Cardiac fibroblast (primary cell): ENCODE measurements around the gene HEPACAM.

ENCODE experiments used
- DNase-seq, 2 donors: peaks; one replicate each; pipeline versions ENCODE4 v3.0.0 to v3.0.0-alpha.2; 2010; ENCODE audit warnings: low read depth in 2 of 2
- H3K4me3 ChIP-seq, 2 donors: replicated peaks in 1 of 2; 1 replicate in 1 of 2; 2 replicates in 1 of 2; pipeline ENCODE4 v1.5.1; 2011; ENCODE audit warnings: low read depth in 2 of 2, low read length in 2 of 2, mild to moderate bottlenecking in 2 of 2, moderate library complexity in 1 of 2
- TF ChIP-seq, protein P1 (sequence below): IDR thresholded peaks from one replicate; pipeline ENCODE4 v1.5.1; 2011; ENCODE audit warnings: low read depth, mild to moderate bottlenecking, low read length, inconsistent platforms

Gene HEPACAM

DNA sequence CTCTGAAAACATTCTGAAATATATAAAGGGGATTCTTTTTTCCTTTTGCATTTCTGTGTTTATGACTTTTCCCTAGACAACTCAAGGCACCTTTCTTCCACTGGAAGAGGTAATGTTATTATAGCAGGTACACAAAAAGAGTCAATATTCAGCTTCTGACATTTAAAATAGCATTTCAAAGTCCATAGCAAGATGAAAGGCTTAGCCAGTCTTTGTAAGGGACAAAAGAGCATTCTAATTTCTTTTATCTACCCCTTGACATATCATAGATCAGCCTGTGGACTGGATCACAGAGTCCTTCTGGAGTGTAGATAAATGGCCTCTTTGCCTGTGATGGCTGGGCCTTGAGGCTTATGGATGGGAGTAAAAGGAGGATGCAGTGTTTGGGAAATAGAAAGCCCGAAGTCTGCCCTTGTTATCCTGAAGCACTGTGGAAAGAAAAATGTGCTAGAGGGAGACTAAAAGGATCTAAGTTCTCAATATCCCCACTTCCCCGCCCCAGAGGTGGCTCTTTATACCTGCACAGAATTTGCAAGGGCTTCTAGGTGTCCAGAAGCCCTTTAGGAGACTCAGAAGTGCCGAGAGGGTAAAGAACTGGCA lies 1.6 kb upstream of the HEPACAM start:
- TF ChIP-seq, protein P1, sequence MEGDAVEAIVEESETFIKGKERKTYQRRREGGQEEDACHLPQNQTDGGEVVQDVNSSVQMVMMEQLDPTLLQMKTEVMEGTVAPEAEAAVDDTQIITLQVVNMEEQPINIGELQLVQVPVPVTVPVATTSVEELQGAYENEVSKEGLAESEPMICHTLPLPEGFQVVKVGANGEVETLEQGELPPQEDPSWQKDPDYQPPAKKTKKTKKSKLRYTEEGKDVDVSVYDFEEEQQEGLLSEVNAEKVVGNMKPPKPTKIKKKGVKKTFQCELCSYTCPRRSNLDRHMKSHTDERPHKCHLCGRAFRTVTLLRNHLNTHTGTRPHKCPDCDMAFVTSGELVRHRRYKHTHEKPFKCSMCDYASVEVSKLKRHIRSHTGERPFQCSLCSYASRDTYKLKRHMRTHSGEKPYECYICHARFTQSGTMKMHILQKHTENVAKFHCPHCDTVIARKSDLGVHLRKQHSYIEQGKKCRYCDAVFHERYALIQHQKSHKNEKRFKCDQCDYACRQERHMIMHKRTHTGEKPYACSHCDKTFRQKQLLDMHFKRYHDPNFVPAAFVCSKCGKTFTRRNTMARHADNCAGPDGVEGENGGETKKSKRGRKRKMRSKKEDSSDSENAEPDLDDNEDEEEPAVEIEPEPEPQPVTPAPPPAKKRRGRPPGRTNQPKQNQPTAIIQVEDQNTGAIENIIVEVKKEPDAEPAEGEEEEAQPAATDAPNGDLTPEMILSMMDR: no peak
- no peak for DNase-seq
- no peak overlapping the region for H3K4me3 ChIP-seq

DNA sequence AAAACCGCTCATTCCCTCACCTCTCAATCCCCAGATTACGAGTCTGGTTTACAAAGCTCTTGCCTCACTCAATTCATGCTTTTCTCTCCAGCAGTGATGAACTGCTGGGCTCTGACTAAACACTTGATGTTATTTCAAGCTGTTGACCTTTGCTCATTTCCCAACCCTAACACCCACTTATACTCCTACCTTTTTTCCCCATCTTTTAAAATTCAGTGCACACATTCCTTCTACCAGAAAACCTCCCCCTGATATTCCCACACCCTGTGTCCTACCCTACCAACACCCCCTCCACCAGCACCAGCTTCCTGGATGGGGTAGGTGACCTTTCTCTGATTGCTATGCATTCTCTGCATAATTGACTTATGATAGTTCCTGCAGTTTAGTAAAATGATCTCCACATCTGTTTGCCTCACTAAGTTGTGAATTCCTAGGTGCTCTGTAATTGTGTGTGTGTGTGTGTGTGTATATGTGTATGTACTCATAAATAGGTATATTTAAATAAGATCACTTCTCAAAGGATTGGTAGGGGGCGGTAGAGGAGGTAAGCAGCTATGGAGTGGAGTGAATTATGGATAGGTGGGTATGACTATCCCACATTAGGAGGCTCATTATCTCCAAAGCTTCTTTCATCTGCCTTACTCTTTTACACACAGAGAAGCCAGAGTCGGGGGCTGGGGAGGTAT lies 842 bp downstream of the HEPACAM start:
- H3K4me3 ChIP-seq: no peak overlapping the region
- peak; percentile 63 to 85 for DNase-seq
- TF ChIP-seq, protein P1: peak; percentile 9

DNA sequence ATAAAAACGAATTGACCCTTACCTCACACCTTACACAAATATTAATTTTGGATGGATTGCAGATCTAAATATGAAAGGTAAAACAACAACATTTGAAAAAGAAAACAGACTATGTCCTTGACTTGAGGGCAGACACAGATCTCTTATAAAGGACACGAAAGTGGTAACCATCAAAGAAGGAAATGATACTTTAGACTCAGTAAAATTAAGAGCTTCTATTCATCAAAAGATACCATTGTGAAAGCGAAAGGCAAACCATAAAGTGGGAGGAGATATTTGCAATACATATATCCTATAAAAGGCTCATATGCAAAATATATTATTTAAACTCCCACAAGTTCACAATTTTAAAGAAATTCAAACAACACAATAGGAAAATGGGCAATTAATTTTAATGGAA lies 5.0 kb downstream of the HEPACAM start:
- no peak for DNase-seq
- TF ChIP-seq, protein P1: no peak
- H3K4me3 ChIP-seq: no peak overlapping the region

DNA sequence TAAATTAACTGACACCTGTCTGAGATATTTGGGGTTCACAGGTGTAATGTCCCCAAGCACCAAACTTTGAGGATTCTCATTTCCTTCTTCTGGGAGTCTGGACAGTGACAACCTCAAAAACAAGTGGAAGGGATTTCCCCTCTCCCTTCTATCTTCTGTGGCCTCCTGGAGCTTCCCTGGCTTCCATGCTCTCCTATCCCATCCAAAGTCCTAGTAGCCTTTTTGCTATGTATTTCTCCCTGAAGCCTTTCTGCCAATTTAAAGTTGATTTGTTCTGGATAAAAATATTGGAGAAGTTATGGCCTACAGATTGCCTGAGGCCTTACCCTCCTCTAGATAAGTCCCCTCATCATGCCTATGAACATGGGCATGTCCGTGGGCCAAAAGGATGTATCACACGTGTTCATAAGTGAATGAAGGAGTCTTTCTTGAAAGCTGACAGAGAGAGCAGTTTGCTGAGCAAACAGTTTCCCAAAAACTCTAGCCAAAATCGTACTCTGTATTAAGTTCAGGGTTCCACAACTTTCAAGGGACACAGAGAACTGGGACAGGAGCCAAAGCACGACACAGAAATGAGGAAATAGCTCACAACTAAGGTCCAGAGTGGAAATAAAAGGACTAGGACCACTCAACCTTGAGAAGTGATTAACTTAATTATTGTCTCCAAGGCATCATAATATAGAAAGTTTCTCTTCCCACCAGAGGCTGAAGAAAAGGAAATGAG lies 6.7 kb downstream of the HEPACAM start:
- H3K4me3 ChIP-seq: no peak overlapping the region
- TF ChIP-seq, protein P1: no peak

DNA sequence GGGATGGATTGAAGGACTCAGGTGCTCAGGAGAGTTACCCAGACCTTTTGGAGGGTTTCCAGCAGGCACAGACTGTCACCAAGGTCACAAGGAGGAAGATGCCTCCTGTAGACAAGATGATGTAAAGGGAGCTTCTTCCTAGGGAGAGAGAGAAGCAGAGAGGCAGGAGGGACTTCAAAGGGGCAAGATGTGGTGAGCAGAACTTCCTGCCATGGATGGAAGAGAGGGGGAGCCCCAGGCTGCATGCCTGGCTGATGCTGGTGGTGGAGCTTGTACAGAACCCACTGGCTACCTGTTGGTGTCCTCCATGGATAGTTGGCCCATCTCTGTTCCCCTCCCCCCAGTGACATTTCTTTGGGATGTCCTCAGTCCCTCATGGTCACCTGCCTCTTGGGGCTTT lies 12.6 kb downstream of the HEPACAM start:
- DNase-seq: no peak
- no peak overlapping the region for H3K4me3 ChIP-seq
- TF ChIP-seq, protein P1: no peak

More for the DNA sequence above, 6.7 kb downstream of the HEPACAM start:
- no peak for DNase-seq

DNA sequence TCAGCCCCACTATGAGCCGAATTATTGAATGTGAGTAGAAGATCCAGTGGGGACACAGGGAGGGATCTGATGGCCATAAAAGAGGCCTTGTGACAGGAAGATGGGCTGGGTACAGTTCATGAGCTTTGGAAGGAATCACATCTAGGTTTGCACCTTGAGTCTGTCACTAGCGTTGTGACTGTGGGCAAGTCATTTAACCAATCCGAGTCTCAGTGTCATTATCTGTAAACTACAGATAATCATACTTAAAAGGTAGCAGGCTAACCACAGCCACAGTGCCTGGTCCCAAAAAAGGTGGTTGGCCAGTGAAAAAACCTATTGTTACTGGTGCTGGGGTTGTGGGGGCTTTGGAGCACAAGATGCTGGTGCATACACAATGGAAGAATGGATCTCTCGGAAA lies 13.0 kb downstream of the HEPACAM start:
- H3K4me3 ChIP-seq: no peak overlapping the region
- TF ChIP-seq, protein P1: no peak
- DNase-seq: no peak
